Gastrocnemius medialis (tissue), 4 donors: Measurements from ENCODE around the gene RNF40.

Source experiments
- POLR2A ChIP-seq, 2 donors: fragments of 450-650 bp; IDR thresholded peaks; one replicate each; pipeline ENCODE4 v1.6.1; 2017; ENCODE audit warnings: antibody characterized with exemption in 2 of 2, mild to moderate bottlenecking in 2 of 2, moderate library complexity in 2 of 2
- TF ChIP-seq, protein P1 (sequence below), 5 experiments: fragments of 450-650 bp in 3 of 5; fragments of 200-600 bp in 2 of 5; sonication (generic) in 2 of 5; IDR thresholded peaks in 4 of 5; conservative IDR thresholded peaks in 1 of 5; 1 replicate in 4 of 5; 2 replicates in 1 of 5; pipeline ENCODE4 v1.5.1; 2016 to 2019; ENCODE audit warnings: antibody characterized with exemption in 5 of 5, mild to moderate bottlenecking in 3 of 5, moderate library complexity in 3 of 5

DNA sequence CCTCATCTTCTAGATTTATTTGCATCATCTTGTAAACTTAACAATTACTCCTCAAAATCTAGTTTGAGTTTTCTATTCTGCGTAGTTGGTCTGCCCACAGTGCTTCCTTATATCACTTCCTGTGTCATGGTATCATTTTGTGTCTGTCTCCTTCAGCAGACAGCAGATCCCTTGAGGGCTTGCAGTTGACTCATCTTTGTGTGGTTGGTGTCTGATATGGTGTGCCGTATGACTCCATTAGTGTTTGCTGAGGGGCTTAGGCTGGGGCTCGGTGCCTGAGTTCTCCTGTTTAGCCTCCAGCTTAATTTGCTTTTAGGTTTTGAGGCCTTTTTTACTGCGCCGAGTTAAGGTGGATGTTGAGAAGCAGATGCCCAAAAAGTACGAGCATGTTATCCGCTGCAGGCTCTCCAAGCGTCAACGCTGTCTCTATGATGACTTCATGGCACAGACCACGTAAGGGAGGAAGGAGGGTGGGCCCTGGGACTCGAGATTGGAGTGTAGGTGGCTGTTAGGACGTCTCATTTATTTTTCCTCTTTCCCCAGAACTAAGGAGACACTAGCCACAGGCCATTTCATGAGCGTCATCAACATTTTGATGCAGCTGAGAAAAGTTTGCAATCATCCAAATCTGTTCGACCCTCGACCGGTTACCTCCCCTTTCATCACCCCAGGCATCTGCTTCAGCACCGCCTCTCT is 46.2 kb upstream of the RNF40 start:
- TF ChIP-seq, protein P1, sequence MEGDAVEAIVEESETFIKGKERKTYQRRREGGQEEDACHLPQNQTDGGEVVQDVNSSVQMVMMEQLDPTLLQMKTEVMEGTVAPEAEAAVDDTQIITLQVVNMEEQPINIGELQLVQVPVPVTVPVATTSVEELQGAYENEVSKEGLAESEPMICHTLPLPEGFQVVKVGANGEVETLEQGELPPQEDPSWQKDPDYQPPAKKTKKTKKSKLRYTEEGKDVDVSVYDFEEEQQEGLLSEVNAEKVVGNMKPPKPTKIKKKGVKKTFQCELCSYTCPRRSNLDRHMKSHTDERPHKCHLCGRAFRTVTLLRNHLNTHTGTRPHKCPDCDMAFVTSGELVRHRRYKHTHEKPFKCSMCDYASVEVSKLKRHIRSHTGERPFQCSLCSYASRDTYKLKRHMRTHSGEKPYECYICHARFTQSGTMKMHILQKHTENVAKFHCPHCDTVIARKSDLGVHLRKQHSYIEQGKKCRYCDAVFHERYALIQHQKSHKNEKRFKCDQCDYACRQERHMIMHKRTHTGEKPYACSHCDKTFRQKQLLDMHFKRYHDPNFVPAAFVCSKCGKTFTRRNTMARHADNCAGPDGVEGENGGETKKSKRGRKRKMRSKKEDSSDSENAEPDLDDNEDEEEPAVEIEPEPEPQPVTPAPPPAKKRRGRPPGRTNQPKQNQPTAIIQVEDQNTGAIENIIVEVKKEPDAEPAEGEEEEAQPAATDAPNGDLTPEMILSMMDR (IDR thresholded peaks at IDR 0.05 in 4 of 5, conservative IDR thresholded peaks at IDR 0.05 in 1 of 5), result no peak
- TF ChIP-seq POLR2A (IDR thresholded peaks at IDR 0.05), result no peak
